ENCODE measurements around the gene HOXB5. TPM values are rescaled to one million over a fixed set of nuclear protein-coding genes. Genes with fewer than 3 reads are reported as not detected.

Gene HOXB5
- total RNA-seq, 1 experiment from 2014 or later, result not detected

GRCh38 chr17:48558057-48558830, 35.3 kb downstream of the HOXB5 start:
- WGBS (ENCODE audit: extremely low coverage, insufficient read length, low lambda C conversion rate), result no CpG with 5 or more reads among the region's 13 CpGs
- Histone ChIP-seq H2BK5ac (ENCODE audit: insufficient read length, low read length) (no peak overlapping the region), H3K9ac (ENCODE audit: extremely low read depth, insufficient read length, low read length) (no peak overlapping the region), H2BK12ac (ENCODE audit: insufficient read length, low read depth, low read length) (no peak overlapping the region), H2BK20ac (ENCODE audit: low read depth, low read length, poor library complexity, severe bottlenecking) (no peak overlapping the region), H3K14ac (ENCODE audit: insufficient read depth, low read length) (no peak overlapping the region), H3K23me2 (ENCODE audit: insufficient read length, low read depth, low read length, poor library complexity, severe bottlenecking) (no peaks in the 10 kb centered on the region), H3K18ac (ENCODE audit: insufficient read length, low read depth, low read length) (no peak overlapping the region), H4K8ac (replicated peaks; ENCODE audit: insufficient read length, low read depth, low read length) (no peak overlapping the region), H3K27me3 (ENCODE audit: insufficient read depth, low read length) (peaks cover 96% of the 10 kb centered on the region), H3K23ac (ENCODE audit: insufficient read length, low read depth, low read length) (no peak overlapping the region), H3T11ph (ENCODE audit: low read length) (no peak overlapping the region), H2BK120ac (ENCODE audit: low read depth, low read length, poor library complexity, severe bottlenecking) (no peak overlapping the region), H3K9me3 (ENCODE audit: control insufficient read depth, low read depth, low read length) (no peaks in the 10 kb centered on the region), H3K79me1 (ENCODE audit: insufficient read depth, low read depth, low read length, poor library complexity, severe bottlenecking) (no peaks in the 10 kb centered on the region), H4K91ac (ENCODE audit: insufficient read length, low read depth, low read length) (no peak overlapping the region), H3K79me2 (ENCODE audit: insufficient read depth, low read length) (no peaks in the 10 kb centered on the region), H3K56ac (ENCODE audit: insufficient read length, low read depth, low read length) (no peak overlapping the region), H2AK5ac (ENCODE audit: insufficient read length, low read length) (no peak overlapping the region), H3K27ac (ENCODE audit: insufficient read length, low read depth, low read length) (no peak overlapping the region), H4K20me1 (ENCODE audit: control insufficient read depth, insufficient read depth, insufficient read length) (no peaks in the 10 kb centered on the region), H3K4ac (ENCODE audit: low read depth, low read length) (no peak overlapping the region), H3K4me1 (ENCODE audit: insufficient read depth, low read length) (no peaks in the 10 kb centered on the region), H2BK15ac (ENCODE audit: low read depth, low read length) (no peak overlapping the region), H2AFZ (ENCODE audit: low read length) (no peak overlapping the region), H4K5ac (ENCODE audit: insufficient read length, low read depth, low read length) (no peak overlapping the region), H3K4me2 (ENCODE audit: insufficient read depth, insufficient read length, low read length) (no peak overlapping the region)
- no peak for DNase-seq
- no peak overlapping the region for H3K4me3 Mint-ChIP-seq
- H3K9me3 Mint-ChIP-seq, result peaks cover 6 to 9% of the 10 kb centered on the region in 2 experiments; a peak in 2 of 5 replicates
- TF ChIP-seq, protein P1, sequence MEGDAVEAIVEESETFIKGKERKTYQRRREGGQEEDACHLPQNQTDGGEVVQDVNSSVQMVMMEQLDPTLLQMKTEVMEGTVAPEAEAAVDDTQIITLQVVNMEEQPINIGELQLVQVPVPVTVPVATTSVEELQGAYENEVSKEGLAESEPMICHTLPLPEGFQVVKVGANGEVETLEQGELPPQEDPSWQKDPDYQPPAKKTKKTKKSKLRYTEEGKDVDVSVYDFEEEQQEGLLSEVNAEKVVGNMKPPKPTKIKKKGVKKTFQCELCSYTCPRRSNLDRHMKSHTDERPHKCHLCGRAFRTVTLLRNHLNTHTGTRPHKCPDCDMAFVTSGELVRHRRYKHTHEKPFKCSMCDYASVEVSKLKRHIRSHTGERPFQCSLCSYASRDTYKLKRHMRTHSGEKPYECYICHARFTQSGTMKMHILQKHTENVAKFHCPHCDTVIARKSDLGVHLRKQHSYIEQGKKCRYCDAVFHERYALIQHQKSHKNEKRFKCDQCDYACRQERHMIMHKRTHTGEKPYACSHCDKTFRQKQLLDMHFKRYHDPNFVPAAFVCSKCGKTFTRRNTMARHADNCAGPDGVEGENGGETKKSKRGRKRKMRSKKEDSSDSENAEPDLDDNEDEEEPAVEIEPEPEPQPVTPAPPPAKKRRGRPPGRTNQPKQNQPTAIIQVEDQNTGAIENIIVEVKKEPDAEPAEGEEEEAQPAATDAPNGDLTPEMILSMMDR (conservative IDR thresholded peaks at IDR 0.05), result no peak
- peaks cover 0 to 2% (median 0%) of the 10 kb centered on the region in 3 experiments; a peak in 2 of 7 replicates for H3K36me3 Mint-ChIP-seq (ENCODE audit: insufficient read depth in 1 of 3, low read depth in 3 of 3)
- no peak overlapping the region for H3K27ac Mint-ChIP-seq
- H3K4me1 Mint-ChIP-seq, result peaks cover 4 to 19% of the 10 kb centered on the region in 2 experiments
- H3K27me3 Mint-ChIP-seq (ENCODE audit: low read depth), result peaks cover 99% of the 10 kb centered on the region
